Body of pancreas (tissue), 4 donors: ENCODE measurements around the gene LTBR.

ENCODE experiments used
- POLR2A ChIP-seq, 3 donors: fragments of 450-650 bp; IDR thresholded peaks; one replicate each; pipeline ENCODE4 v1.6.1; 2016; ENCODE audit warnings: antibody characterized with exemption in 3 of 3, mild to moderate bottlenecking in 2 of 3
- TF ChIP-seq, protein P1 (sequence below), 7 experiments: fragments of 450-650 bp in 4 of 7; fragments of 200-600 bp in 3 of 7; sonication (generic) in 3 of 7; IDR thresholded peaks; one replicate each; pipeline ENCODE4 v1.5.1; 2016 to 2019; ENCODE audit warnings: antibody characterized with exemption in 7 of 7

DNA sequence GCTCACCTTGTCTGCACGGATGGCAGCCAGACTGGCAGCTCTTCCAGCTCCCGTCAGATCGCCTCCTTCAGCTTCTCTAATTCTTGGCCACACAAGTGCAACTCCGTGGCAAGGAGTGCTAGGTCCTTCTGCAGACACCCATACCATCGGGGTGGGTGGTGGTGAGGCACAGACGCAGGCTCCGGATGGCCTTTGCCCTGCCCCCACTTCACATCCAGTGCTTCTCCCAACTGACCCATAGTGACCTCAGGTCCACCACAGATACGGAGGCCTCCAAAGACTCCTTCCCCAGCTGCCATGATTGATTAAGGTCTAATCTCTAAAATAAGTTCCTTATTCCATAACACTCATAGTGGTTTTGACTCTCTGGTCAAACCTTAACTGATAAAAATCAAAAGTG is 40.9 kb downstream of the LTBR start:
- TF ChIP-seq, protein P1, sequence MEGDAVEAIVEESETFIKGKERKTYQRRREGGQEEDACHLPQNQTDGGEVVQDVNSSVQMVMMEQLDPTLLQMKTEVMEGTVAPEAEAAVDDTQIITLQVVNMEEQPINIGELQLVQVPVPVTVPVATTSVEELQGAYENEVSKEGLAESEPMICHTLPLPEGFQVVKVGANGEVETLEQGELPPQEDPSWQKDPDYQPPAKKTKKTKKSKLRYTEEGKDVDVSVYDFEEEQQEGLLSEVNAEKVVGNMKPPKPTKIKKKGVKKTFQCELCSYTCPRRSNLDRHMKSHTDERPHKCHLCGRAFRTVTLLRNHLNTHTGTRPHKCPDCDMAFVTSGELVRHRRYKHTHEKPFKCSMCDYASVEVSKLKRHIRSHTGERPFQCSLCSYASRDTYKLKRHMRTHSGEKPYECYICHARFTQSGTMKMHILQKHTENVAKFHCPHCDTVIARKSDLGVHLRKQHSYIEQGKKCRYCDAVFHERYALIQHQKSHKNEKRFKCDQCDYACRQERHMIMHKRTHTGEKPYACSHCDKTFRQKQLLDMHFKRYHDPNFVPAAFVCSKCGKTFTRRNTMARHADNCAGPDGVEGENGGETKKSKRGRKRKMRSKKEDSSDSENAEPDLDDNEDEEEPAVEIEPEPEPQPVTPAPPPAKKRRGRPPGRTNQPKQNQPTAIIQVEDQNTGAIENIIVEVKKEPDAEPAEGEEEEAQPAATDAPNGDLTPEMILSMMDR (IDR thresholded peaks at IDR 0.05) = no peak
- TF ChIP-seq POLR2A (IDR thresholded peaks at IDR 0.05) = no peak
